ENCODE measurements around the gene CAMSAP3. TPM values are rescaled to one million over a fixed set of nuclear protein-coding genes. Genes with fewer than 3 reads are reported as not detected.
A peak's percentile ranks its signal among the peaks of the same experiment; 100 is the strongest.

The CAMSAP3 gene
- total and polyA plus RNA-seq, 10 of the 15 experiments (the other 5 are each of a cell fraction or from before 2014, with no cell fraction given) = 0.03 to 6.3 (median 0.72) TPM

DNA sequence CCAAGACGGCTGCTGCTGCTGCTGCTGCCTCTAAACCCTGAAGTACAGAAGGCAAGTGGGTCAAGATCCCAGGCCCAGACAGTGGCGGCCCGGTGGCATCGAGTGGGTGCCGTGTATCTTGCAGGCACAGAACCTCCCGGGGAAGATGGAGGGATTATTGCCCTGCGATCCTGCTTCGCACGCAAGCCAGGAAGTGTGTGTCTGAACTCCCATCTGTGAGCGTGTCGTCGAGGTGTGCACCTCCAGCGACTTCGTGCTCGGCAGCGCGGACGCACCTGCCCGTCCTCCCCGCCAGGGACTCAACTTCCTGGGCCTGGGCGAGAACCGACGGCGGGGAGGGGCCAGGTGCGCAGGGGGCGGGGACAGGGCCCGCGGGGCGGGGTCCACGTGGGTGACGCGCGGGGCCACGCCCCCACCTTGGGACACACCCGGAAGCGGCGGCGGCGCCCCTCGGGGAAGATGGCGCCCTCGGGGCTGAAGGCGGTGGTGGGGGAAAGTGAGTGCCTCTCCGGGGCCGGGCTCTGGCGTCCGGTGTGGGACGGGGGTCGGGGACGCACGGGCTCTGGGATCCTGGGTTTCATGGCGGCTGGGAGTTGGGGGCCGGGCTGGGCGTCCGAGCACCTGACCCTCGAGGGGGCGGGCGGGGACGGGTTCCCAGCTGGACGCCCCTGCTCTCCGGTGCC is 41.2 kb downstream of the CAMSAP3 start, which contains the start of gene STXBP2 (continued):
- TF ChIP-seq BHLHE40 (IDR thresholded peaks at IDR 0.05; ENCODE audit: borderline replicate concordance in 1 of 2, low read depth in 2 of 2, low read length in 1 of 2) = peak in 1 of 2 experiments; percentile 29; a peak in 1 of 4 replicates
- TF ChIP-seq, protein P1, sequence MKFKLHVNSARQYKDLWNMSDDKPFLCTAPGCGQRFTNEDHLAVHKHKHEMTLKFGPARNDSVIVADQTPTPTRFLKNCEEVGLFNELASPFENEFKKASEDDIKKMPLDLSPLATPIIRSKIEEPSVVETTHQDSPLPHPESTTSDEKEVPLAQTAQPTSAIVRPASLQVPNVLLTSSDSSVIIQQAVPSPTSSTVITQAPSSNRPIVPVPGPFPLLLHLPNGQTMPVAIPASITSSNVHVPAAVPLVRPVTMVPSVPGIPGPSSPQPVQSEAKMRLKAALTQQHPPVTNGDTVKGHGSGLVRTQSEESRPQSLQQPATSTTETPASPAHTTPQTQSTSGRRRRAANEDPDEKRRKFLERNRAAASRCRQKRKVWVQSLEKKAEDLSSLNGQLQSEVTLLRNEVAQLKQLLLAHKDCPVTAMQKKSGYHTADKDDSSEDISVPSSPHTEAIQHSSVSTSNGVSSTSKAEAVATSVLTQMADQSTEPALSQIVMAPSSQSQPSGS (IDR thresholded peaks at IDR 0.05; ENCODE audit: low read length) = no peak
- TF ChIP-seq, protein P2, sequence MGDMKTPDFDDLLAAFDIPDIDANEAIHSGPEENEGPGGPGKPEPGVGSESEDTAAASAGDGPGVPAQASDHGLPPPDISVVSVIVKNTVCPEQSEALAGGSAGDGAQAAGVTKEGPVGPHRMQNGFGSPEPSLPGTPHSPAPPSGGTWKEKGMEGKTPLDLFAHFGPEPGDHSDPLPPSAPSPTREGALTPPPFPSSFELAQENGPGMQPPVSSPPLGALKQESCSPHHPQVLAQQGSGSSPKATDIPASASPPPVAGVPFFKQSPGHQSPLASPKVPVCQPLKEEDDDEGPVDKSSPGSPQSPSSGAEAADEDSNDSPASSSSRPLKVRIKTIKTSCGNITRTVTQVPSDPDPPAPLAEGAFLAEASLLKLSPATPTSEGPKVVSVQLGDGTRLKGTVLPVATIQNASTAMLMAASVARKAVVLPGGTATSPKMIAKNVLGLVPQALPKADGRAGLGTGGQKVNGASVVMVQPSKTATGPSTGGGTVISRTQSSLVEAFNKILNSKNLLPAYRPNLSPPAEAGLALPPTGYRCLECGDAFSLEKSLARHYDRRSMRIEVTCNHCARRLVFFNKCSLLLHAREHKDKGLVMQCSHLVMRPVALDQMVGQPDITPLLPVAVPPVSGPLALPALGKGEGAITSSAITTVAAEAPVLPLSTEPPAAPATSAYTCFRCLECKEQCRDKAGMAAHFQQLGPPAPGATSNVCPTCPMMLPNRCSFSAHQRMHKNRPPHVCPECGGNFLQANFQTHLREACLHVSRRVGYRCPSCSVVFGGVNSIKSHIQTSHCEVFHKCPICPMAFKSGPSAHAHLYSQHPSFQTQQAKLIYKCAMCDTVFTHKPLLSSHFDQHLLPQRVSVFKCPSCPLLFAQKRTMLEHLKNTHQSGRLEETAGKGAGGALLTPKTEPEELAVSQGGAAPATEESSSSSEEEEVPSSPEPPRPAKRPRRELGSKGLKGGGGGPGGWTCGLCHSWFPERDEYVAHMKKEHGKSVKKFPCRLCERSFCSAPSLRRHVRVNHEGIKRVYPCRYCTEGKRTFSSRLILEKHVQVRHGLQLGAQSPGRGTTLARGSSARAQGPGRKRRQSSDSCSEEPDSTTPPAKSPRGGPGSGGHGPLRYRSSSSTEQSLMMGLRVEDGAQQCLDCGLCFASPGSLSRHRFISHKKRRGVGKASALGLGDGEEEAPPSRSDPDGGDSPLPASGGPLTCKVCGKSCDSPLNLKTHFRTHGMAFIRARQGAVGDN (IDR thresholded peaks at IDR 0.05) = peak; percentile 95
- TF ChIP-seq, protein P3, sequence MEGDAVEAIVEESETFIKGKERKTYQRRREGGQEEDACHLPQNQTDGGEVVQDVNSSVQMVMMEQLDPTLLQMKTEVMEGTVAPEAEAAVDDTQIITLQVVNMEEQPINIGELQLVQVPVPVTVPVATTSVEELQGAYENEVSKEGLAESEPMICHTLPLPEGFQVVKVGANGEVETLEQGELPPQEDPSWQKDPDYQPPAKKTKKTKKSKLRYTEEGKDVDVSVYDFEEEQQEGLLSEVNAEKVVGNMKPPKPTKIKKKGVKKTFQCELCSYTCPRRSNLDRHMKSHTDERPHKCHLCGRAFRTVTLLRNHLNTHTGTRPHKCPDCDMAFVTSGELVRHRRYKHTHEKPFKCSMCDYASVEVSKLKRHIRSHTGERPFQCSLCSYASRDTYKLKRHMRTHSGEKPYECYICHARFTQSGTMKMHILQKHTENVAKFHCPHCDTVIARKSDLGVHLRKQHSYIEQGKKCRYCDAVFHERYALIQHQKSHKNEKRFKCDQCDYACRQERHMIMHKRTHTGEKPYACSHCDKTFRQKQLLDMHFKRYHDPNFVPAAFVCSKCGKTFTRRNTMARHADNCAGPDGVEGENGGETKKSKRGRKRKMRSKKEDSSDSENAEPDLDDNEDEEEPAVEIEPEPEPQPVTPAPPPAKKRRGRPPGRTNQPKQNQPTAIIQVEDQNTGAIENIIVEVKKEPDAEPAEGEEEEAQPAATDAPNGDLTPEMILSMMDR (IDR thresholded peaks at IDR 0.05 in 2 of 3, conservative IDR thresholded peaks at IDR 0.05 in 1 of 3; ENCODE audit: control insufficient read depth in 2 of 3, extremely low read depth in 1 of 3, insufficient read depth in 1 of 3, low read depth in 3 of 3, low read length in 3 of 3) = no peak
- no peak for TF ChIP-seq ZNF24 (IDR thresholded peaks at IDR 0.05)
- TF ChIP-seq TCF7 (IDR thresholded peaks at IDR 0.05; ENCODE audit: borderline replicate concordance) = no peak
- TF ChIP-seq FOS (IDR thresholded peaks at IDR 0.05; ENCODE audit: borderline replicate concordance, extremely low read depth, insufficient read length) = no peak
- TF ChIP-seq BCL11A (IDR thresholded peaks at IDR 0.05; ENCODE audit: low read depth, low read length) = no peak
- TF ChIP-seq PAX8 (IDR thresholded peaks at IDR 0.05) = no peak
- TF ChIP-seq POLR2AphosphoS2 (IDR thresholded peaks at IDR 0.05; ENCODE audit: low read depth, low read length) = peak; percentile 60; the same call in 1 of the 2 replicates
- TF ChIP-seq, protein P4, sequence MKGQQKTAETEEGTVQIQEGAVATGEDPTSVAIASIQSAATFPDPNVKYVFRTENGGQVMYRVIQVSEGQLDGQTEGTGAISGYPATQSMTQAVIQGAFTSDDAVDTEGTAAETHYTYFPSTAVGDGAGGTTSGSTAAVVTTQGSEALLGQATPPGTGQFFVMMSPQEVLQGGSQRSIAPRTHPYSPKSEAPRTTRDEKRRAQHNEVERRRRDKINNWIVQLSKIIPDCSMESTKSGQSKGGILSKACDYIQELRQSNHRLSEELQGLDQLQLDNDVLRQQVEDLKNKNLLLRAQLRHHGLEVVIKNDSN (IDR thresholded peaks at IDR 0.05; ENCODE audit: borderline replicate concordance, extremely low read length, insufficient read depth, low read depth, low read length) = no peak
- TF ChIP-seq NR2C1 (IDR thresholded peaks at IDR 0.05) = no peak
- TF ChIP-seq KLF5 (IDR thresholded peaks at IDR 0.05; ENCODE audit: partially characterized antibody) = no peak
- no peak for TF ChIP-seq RAD21 (IDR thresholded peaks at IDR 0.05; ENCODE audit: insufficient read depth, low read depth, low read length)
- TF ChIP-seq ZNF384 (IDR thresholded peaks at IDR 0.05; ENCODE audit: borderline replicate concordance, low read depth, low read length) = no peak
- TF ChIP-seq TCF12 (IDR thresholded peaks at IDR 0.05; ENCODE audit: low read depth, low read length) = peak; percentile 37; the same call in 1 of the 2 replicates
- TF ChIP-seq NFYA (IDR thresholded peaks at IDR 0.05; ENCODE audit: borderline replicate concordance, low read depth, low read length) = no peak
- peak; percentile 56; the same call in 1 of the 2 replicates for TF ChIP-seq NBN (IDR thresholded peaks at IDR 0.05)
- TF ChIP-seq, protein P5, sequence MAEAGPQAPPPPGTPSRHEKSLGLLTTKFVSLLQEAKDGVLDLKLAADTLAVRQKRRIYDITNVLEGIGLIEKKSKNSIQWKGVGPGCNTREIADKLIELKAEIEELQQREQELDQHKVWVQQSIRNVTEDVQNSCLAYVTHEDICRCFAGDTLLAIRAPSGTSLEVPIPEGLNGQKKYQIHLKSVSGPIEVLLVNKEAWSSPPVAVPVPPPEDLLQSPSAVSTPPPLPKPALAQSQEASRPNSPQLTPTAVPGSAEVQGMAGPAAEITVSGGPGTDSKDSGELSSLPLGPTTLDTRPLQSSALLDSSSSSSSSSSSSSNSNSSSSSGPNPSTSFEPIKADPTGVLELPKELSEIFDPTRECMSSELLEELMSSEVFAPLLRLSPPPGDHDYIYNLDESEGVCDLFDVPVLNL (IDR thresholded peaks at IDR 0.05; ENCODE audit: low read depth, low read length) = no peak
- TF ChIP-seq ZNF622 (IDR thresholded peaks at IDR 0.05) = no peak
- peak; percentile 52; the same call in 1 of the 2 replicates for TF ChIP-seq SIN3A (IDR thresholded peaks at IDR 0.05; ENCODE audit: low read depth, low read length)
